ENCODE data around the gene TPT1. TPM values are rescaled to one million over a fixed set of nuclear protein-coding genes. Genes with fewer than 3 reads are reported as not detected.
"Not testable (repeated sequence)": the region's sequence is repeated elsewhere in the genome, so short reads cannot be mapped to it uniquely, and the experiment has no call there.

TPT1 gene
- total RNA-seq, 1 experiment from 2014 or later, result 671 TPM

DNA sequence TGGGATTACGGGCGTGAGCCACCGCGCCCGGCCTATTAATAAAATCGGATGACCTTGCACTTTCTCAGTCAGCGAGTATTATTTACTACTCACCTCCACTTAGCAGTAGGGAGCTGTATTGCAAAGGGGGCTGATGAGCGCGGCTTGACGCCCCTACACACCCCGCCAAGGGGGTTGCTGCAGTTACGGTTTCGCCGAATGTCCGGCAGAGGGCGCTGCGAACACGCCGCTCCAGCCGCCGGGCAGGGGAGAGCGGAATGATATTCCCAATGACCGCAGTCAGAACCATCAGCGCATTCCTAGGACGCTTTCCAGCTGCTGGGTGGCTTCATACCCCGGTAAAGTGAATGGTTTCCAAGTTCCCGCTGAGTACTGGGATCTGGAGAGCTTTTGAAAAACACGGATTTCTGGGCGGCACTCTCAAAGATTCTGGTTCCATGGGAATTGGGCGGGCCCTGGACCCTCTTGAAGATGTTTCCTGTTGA lies 30.0 kb upstream of the TPT1 start:
- in situ Hi-C loops (cut with HindIII; ENCODE audit: low pct_unique_long_range_greater_than_20kb, low sequenced_read_pairs), result no loop called here
- no peak for DNase-seq (ENCODE audit: low read depth)

DNA sequence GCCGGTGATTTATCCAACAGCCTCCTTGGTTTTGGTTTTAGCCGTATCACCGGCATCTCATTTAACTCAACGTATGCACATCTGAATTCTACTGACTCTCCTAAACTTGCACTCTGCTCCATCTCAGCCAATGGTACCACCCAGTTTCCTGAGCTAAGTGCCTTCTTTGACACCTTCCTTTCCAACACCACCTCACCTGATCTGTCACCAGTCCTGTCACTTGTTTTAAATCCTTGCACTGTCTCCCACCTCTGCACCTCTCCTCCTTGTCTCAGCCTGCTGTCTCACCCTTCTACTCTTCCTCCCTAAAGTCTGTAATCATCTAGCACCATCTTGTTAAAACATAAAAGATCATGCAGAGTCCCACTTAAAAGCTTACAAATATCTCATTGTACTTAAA lies 28.1 kb upstream of the TPT1 start:
- DNase-seq (ENCODE audit: low read depth), result no peak
- in situ Hi-C loops (cut with HindIII; ENCODE audit: low pct_unique_long_range_greater_than_20kb, low sequenced_read_pairs), result no loop called here

DNA sequence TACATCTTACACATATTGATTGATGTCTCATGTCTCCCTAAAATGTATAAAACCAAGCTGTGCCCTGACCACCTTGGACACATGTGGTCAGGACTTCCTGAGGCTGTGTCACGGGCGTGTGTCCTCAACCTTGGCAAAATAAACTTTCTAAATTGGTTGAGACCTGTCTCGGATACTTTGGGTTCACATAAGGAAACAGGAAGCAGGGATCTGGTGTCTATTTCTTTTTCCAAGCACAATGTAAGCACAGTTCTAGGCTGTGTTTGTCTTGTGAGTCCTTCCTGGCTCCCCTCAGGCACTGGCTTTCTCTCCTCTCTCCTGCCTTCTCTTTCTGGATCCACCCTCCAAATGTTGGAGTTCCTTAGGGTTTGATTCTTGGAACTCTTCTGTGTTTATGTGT lies 27.6 kb upstream of the TPT1 start:
- in situ Hi-C loops (cut with HindIII; ENCODE audit: low pct_unique_long_range_greater_than_20kb, low sequenced_read_pairs), result no loop called here
- DNase-seq (ENCODE audit: low read depth), result peak; percentile 59

DNA sequence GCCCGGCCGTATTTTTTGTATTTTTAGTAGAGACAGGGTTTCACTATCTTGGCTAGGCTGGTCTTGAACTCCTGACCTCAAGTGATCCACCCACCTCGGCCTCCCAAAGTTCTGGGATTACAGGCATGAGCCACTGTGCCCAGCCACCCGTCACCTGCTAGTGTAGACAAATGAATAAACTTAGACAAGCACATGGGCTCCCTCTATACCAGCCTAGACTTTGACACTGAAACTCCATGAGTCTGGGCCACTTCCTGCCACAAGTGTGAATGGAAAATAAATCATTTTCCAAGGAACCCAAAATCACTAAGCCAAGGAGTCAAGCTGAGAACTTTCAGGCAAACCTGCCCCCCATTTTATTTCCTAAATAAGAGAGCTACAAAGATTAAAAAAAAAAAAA lies 27.0 kb upstream of the TPT1 start:
- in situ Hi-C loops (cut with HindIII; ENCODE audit: low pct_unique_long_range_greater_than_20kb, low sequenced_read_pairs), result no loop called here
- DNase-seq (ENCODE audit: low read depth), result no peak

DNA sequence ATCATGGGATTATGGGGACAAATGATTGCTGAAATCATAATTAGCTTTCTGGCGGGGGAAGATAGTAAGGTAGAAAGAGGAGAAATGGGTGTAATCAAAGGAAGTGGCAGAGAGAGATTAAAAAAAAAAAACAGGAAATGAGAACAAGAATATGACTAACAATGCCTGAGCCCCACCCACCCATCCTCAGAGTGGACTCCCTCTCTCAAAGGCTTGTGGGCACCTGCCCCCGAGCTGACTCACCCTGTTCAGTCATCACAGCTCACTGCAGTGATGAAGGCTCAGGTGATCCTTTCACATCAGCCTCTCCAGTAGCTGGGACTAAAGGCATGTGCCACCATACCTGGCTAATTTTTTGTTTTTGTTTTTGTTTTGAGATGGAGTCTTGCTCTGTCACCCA lies 26.4 kb upstream of the TPT1 start:
- DNase-seq (ENCODE audit: low read depth), result peak; percentile 90
- in situ Hi-C loops (cut with HindIII; ENCODE audit: low pct_unique_long_range_greater_than_20kb, low sequenced_read_pairs), result no loop called here

DNA sequence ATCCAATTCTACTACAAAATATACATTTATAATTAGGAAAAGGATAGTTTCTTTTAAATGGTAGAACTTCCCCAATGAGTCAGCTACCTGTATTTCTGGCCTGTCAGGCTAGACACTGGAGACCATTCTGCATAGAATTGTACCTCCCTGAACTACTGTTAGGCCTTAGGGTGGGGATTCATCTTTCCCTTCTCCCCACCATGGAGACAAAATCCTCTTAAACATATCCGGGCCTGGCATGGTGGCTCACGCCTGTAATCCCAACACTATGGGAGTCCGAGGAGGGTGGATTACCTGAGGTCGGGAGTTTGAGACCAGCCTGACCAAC lies 24.5 kb upstream of the TPT1 start:
- DNase-seq (ENCODE audit: low read depth), result no peak
- in situ Hi-C loops (cut with HindIII; ENCODE audit: low pct_unique_long_range_greater_than_20kb, low sequenced_read_pairs), result no loop called here

DNA sequence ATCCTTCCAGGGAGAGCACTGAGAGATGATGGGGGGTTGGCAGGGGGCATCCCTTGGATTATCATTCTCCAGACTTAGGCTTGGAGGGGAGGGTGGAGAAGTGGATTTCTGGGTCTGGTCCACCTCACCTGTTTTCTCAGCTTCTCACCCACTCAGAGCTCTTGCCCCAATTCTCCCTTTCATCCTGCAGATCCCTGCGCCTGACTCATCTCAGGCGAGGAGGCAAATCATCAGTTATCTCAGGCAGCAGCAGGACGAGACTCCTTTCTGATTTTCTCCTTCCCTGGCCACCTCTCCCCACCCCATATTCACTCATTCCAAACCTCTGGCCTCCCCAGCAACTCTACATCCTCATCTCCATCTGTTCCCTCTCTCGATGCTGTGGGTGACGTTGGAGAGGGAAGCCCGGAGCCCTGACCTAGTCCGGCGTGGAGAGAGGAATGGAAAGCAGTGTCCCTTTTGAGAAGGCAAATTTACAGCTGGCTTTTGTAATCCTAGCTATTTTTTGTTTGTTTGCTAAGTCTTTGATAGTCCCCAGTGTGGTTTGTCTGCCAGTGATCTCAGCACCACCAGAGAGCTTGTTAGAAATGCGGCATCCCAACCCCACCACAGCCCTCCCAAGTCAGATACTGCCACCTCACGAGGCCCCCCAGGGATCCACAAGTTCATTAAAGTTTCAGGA lies 24.0 kb upstream of the TPT1 start:
- no peak for DNase-seq (ENCODE audit: low read depth)
- in situ Hi-C loops (cut with HindIII; ENCODE audit: low pct_unique_long_range_greater_than_20kb, low sequenced_read_pairs), result no loop called here

DNA sequence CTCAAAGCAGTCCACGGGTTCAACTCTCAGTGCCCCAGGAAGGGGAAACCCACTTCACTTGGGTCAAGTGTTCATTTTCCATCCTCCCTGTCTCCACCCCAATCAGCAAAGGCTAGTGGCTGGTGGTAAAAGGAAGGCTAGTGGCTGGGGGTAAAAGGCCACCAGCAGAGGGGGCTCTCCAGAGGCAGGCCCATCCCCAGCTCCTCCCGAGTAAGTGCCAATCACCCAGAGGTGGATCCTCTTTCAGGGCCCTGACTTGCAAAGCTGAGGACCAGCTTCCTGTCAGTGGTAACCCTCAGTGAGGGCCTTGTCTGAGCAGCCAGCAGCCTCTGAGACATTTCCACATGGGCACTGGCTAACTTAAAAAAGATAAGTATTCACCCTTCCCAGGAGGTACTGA lies 22.0 kb upstream of the TPT1 start:
- no peak for DNase-seq (ENCODE audit: low read depth)
- in situ Hi-C loops (cut with HindIII; ENCODE audit: low pct_unique_long_range_greater_than_20kb, low sequenced_read_pairs), result no loop called here

DNA sequence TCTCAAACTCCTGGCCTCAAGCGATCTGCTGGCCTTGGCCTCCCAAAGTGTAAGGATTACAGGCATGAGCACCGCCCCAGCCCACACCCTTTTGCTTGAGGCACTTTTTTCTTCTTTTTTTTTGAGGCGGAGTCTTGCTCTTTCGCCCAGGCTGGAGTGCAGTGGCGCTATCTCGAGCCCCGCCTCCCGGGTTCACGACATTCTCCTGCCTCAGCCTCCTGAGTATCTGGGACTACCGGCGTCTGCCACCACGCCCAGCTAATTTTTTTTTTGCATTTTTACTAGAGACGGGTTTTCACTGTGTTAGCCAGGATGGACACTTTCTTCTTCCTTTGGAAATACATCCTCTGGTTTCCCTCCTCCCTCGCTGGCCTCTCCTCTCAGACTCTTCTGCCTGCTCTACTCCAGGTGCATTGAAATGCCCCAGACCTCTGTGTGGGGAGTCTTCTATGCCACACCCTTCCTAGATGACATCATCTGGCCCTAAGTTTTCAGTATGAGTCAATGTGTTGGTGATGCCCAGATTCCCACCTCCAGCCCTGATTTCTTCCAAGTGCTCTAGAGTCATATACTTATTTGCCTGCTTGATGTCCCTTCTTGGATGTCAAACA lies 20.7 kb upstream of the TPT1 start:
- peak; percentile 90 for DNase-seq (ENCODE audit: low read depth)

DNA sequence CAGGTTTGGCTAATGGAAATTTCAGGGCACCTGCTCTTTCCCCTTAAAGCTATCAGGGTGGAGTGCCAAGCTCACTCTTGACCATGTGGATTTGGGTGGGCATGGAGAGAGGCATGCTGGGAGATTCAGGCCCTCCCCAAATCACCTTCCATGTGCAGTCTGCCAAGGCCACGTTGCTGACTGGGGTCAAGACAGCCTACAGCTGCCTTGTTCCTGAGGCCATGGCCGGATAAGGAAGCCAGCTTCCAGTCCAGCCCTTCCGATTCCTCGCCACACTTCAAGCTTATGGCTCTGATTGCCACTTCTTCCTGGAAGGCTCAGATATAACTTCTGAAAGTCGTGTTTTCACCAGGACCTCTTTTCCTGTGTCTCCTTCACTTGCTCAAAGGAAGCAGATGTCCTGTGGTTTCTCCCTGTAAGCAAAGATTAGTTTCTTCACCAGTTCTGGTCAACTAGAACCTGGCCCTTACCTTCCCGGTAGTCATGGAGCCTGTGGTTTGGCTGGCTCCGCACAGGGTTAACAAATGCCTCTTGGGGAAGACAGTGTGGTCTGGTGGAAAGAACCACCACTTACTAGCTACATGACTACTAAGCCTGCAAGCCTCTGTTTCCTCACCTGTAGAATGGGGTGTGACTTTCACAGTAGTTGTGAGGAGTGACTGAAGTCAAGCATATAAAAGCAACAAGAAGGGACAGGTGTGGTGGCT lies 16.1 kb upstream of the TPT1 start:
- no peak for DNase-seq (ENCODE audit: low read depth)
- in situ Hi-C loops (cut with HindIII; ENCODE audit: low pct_unique_long_range_greater_than_20kb, low sequenced_read_pairs), result no loop called here

More for the DNA sequence above, 20.7 kb upstream of the TPT1 start:
- in situ Hi-C loops (cut with HindIII; ENCODE audit: low pct_unique_long_range_greater_than_20kb, low sequenced_read_pairs), result no loop called here

DNA sequence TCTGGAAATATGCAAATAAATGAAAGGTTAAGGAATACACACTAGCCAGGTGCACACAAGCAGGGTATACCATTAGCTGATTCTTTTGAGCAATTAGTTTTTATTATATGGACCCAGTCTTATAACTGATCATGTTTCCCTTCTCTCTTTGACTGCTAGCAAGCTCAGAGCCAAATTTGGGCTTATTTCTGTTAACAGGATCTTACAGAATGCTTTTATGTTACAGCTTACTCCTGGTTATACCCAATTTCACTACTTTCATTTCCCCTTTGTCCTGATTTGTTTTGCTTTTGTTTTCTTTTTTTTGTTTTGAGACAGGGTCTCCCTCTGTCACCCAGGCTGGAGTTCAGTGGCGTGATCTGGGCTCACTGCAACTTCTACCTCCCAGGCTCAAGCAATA lies 12.9 kb upstream of the TPT1 start:
- in situ Hi-C loops (cut with HindIII; ENCODE audit: low pct_unique_long_range_greater_than_20kb, low sequenced_read_pairs), result no loop called here
- no peak for DNase-seq (ENCODE audit: low read depth)

DNA sequence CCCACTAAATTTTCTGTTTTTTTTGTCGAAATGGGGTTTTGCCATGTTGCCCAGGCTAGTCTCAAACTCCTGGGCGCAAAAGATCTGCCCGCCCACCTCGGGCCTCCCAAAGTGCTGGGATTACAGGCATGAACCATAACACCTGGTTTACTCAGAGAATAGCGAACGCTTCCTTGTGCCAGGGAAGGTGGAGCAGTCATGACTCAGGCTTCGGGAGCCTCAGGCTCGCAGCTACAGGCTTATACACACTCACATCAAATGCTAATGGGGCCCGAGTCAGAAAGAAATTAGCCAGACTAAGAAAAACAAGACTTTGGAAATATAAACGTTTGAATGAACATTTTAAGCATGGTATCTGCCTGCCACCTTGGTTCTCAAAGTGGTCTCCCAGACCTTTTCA lies 11.0 kb upstream of the TPT1 start:
- DNase-seq (ENCODE audit: low read depth), result peak; percentile 22
- in situ Hi-C loops (cut with HindIII; ENCODE audit: low pct_unique_long_range_greater_than_20kb, low sequenced_read_pairs), result no loop called here

DNA sequence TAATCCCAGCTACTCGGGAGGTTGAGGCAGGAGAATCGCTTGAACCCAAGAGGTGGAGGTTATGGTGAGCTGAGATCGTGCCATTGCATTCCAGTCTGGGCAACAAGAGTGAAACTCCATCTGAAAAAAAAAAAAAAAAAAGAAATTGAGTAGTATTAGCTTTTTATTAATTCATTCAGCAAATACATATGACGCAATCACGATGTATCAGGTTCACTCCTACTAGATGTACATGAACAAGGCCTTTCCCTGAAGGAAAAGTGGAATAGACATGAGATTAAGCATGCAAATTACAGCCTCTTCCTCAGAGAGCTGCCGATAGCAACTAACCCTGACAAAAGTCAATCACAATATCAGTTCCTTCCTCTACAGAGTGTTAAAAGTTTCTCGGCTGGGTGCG lies 9.2 kb upstream of the TPT1 start:
- in situ Hi-C loops (cut with HindIII; ENCODE audit: low pct_unique_long_range_greater_than_20kb, low sequenced_read_pairs), result no loop called here
- DNase-seq (ENCODE audit: low read depth), result no peak

DNA sequence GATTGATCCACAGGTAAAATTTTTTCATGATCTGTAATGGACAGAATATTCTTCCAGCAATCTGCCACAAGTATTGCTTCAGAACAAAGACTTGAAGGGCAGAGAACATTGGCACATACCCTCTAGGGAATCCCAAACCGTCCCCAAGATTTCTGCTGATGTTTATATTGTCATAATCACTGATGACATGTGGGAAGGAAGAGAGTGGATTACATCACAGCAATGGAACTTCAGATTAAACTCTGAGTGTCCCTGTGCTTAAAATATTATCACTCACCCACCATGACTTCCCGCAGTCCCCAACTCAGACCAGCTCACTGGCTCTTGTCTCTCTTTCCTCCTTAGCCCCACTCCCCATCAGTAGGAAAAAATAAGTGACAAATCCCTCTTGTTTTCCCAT lies 8.5 kb upstream of the TPT1 start:
- DNase-seq (ENCODE audit: low read depth), result no peak
- in situ Hi-C loops (cut with HindIII; ENCODE audit: low pct_unique_long_range_greater_than_20kb, low sequenced_read_pairs), result no loop called here

DNA sequence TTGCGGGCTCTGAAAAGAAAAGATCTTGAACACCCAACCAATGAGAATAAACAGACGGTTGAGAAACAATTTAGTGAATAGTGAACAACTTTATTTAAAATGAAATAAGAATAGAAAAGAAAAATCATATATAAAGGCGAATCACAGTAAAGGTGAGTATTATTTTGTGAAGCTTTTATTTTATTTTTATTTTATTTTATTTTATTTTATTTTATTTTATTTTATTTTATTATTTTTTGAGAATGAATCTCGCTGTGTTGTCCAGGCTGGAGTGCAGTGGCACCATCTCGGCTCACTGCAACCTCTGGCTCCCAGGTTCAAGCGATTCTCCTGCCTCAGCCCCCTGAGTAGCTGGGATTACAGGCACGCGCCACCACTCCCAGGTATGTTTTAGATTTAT lies 3.1 kb upstream of the TPT1 start:
- DNase-seq (ENCODE audit: low read depth); in situ Hi-C loops (cut with HindIII; ENCODE audit: low pct_unique_long_range_greater_than_20kb, low sequenced_read_pairs): not testable (repeated sequence)

DNA sequence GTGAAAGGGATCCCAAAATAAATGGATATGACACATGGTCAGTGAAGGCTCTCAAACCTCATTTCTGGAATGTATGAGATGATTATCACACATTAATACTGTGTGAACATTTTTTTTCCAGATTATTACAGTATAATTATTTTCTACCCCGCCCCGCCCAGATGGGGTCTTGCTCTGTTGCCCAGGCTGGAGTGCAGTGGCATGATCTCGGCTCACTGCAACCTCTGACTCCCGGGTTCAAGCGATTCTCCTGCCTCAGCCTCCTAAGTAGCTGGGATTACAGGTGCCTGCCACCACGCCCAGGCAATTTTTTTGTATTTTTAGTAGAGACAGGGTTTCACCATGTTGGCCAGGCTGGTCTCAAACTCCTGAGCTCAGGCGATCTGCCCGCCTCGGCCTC lies 2.1 kb upstream of the TPT1 start:
- DNase-seq (ENCODE audit: low read depth); in situ Hi-C loops (cut with HindIII; ENCODE audit: low pct_unique_long_range_greater_than_20kb, low sequenced_read_pairs): not testable (repeated sequence)

DNA sequence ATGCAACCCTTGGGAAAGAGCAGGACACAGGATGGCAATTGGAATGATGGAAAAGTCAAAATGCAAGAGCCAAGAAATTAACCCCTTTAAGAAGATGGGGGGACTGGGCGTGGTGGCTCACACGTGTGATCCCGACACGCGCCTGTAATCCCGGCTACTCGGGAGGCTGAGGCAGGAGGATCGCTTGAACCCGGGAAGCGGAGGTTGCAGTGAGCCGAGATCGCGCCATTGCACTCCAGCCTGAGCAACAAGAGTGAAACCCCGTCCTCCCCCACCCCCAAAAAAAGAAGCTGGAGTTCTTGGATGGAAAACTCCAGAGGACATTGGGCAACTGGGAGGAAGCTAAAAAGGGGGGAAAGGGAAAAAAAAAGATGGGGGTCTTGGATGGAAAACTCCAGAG lies 1.7 kb upstream of the TPT1 start:
- in situ Hi-C loops (cut with HindIII; ENCODE audit: low pct_unique_long_range_greater_than_20kb, low sequenced_read_pairs); DNase-seq (ENCODE audit: low read depth): not testable (repeated sequence)

DNA sequence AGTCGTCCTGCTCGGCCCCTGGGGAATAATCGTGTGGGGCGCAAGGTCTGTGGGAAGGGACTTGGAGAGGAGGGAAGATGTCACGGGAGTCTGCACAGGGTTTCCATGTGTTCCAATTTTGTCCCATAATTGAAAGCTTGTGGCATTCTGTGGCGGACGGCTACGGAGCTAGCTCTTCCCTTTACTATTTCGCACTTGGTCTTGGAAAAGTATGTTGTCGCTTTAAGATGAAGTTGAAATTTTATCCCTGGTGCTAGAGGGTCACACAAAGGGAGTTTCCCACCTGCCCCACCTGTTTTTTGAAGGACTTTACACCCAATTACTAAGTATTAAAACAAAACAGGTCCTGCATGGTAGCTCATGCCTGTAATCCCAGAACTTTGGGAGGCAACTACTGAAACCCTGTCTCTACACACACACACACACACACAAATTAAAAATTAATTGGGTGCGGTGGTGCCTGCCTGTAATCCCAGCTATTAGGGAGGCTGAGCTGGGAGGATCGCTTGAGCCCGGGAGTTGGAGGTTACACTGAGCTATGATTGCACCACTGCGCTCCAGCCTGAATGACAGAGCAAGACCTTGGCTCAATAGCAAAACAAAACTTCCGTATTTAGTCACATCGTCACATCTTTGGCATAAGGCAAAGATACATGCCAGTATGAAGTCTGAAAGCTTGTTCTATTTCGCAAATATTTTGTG lies 967 bp upstream of the TPT1 start:
- DNase-seq (ENCODE audit: low read depth), result peak; percentile 83
- in situ Hi-C loops (cut with HindIII; ENCODE audit: low pct_unique_long_range_greater_than_20kb, low sequenced_read_pairs), result no loop called here

DNA sequence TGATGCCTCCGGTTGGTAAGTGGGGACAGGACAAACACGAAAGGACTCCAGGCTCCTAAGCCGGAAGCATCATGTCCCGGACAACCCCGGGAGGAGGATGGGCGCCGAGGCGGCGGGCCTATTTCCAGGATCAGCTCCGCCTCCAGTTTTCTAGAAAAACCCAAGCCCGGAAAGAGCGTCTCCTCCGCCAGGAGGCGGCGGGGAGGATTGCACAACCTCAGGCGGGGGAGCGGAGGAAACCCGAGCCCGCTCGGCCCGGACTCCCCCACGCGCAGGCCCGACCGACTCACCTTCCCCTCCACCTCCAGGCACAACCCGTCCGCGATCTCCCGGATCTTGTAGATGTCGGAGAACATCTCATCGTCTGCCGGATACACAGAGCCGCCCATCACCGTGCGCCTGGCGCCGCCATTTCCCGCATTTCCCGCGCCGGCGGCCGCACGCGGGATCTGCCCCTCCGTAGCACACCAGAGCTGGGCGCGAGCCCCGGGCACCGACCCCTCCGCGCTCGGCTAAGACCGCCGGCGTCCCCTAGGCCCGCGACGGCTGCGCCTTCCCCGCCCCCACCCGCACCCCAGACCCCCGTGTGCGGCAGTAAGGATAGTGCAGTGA lies 455 bp downstream of the TPT1 start:
- in situ Hi-C loops (cut with HindIII; ENCODE audit: low pct_unique_long_range_greater_than_20kb, low sequenced_read_pairs), result no loop called here
- peak; percentile 83 for DNase-seq (ENCODE audit: low read depth)
